ENCODE measurements around the gene TSPAN15.

- TF ChIP-seq BHLHE40 (IDR thresholded peaks at IDR 0.05; ENCODE audit: borderline replicate concordance) (no peak), FOXA1 (IDR thresholded peaks at IDR 0.05) (no peak), FOXM1 (IDR thresholded peaks at IDR 0.05; ENCODE audit: borderline replicate concordance) (no peak), SP1 (IDR thresholded peaks at IDR 0.05) (no peak), ARNT (IDR thresholded peaks at IDR 0.05) (no peak), HDGF (IDR thresholded peaks at IDR 0.05; ENCODE audit: borderline replicate concordance) (no peak)
Observed at GRCh38 chr10:69463886-69464285, 12.6 kb downstream of the TSPAN15 start.

Measured in HEK293T (cell line).